HG03066 (cell line): ENCODE data around the gene OTUB1.

Source experiments
- ATAC-seq: cut with Tn5 transposase; IDR thresholded peaks from one replicate; pipeline ENCODE4 v1.9.1; 2021; ENCODE audit warnings: low read depth; ENCODE audit not compliant: unreplicated experiment

OTUB1 gene

GRCh38 chr11:64003807-64004589 lies 17.8 kb downstream of the OTUB1 start:
- no peak for ATAC-seq

- ATAC-seq: no peak
These were observed 18.3 kb downstream of the OTUB1 start for GRCh38 chr11:64004590-64004984.

DNA sequence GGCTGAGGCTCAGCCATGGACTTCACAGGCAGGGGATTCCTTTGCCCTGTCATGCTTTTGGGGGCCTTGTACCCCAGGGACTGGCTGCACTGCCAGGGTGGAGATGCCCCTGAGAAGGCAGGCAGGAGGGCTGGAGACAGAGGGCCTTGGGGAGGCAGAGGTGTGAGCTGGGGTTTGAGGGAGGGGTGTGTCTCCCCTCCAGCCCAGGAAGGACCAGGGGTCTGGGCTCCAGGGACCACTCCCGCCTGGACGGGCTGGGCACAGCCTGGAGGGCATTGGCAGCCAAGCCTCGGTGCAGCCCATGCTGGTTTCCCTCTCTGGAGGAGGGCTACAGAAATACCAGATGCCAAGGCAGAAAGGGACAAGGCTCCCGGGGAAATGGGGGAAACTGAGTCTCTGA lies 19.5 kb downstream of the OTUB1 start:
- ATAC-seq: no peak

DNA sequence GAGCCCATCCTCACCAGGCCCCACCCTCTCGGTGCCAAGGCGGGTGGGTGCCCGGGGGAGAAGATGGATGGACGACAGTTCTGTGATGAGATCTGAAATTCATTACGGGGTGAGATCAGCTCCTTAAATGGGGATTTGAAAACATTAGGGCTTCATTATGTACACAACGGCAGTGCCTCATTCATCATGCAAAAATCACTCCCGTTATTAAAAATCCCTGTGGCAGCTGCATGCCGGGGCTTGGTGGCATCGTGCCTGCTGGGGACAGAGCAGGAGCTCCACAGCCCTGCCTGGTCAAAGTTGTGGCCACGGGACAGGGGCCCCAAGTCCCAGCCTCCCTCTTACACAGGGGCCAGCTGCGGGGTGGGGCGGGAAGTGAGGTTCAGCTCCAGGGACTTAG lies 20.2 kb downstream of the OTUB1 start:
- no peak for ATAC-seq

GRCh38 chr11:64007160-64007628 lies 21.0 kb downstream of the OTUB1 start:
- ATAC-seq: no peak

- no peak for ATAC-seq
These were observed 21.5 kb downstream of the OTUB1 start for GRCh38 chr11:64007629-64008282.

DNA sequence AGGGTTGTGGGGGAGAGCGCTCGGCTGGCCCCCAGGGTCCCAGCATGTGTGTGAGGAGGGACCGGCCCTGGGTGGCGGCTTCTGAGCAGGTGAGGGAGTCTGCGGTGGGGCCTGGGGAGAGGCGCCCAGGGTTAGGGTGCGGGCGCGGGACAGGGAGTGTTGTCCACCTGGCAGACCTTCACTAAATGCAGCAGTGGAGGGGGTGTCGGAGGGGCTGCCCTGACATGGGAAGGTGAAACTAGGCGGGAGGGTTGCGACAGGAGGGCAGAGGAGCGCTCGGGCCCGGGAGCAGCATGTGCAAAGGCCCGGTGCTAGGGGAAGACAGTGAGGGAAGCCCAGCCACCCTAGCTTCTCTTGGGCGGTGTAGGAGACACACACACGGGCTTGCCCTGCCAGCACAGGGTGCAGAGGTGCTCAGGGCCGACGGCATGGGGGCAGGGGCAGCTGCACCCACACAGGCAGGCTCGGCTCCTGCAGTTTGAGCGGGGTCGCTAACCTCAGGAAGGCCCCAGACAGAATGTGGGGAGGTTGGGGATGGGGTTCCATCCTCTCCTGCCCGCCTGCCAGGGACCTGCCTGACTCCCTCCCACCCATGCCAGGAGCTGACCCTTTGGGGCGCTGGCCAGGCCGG lies 22.2 kb downstream of the OTUB1 start:
- no peak for ATAC-seq

- no peak for ATAC-seq
These were observed 22.8 kb downstream of the OTUB1 start for GRCh38 chr11:64008914-64009633.

DNA sequence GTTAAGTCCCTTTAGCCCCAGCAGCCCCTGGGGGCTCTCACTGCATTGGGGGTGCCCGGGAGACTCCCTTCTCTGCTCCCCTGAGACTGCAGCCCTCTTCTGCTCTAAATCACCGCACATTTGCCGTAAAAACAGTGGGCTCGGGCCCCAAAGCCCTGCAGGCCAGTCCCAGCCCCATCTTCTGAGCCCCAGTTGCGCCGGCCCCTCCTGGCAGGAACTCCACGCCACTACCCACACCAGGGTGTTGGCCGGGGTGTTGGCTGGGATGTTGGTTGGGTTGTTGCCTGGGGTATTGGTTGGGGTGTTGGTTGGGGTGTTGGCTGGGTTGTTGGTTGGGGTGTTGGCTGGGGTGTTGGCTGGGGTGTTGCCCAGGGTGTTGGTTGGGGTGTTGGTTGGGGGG lies 23.5 kb downstream of the OTUB1 start:
- ATAC-seq: no peak

DNA sequence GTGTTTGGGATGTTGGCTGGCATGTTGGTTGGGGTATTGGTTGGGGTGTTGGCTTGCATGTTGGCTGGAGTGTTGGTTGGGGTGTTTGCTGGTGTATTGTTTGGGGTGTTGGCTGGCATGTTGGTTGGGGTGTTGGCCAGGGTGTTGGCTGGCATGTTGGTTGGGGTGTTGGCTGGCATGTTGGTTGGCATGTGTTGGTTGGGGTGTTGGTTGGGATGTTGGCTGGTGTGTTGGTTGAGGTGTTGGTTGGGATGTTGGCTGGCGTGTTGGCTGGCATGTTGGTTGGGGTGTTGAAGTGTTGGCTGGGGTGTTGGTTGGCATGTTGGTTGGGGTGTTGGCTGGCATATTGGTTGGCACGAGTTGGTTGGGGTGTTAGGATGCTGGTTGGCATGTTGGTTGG lies 24.5 kb downstream of the OTUB1 start:
- no peak for ATAC-seq

- no peak for ATAC-seq
These were observed 25.1 kb downstream of the OTUB1 start for GRCh38 chr11:64011371-64011770.

GRCh38 chr11:64013141-64013896 lies 27.1 kb downstream of the OTUB1 start:
- ATAC-seq: no peak

DNA sequence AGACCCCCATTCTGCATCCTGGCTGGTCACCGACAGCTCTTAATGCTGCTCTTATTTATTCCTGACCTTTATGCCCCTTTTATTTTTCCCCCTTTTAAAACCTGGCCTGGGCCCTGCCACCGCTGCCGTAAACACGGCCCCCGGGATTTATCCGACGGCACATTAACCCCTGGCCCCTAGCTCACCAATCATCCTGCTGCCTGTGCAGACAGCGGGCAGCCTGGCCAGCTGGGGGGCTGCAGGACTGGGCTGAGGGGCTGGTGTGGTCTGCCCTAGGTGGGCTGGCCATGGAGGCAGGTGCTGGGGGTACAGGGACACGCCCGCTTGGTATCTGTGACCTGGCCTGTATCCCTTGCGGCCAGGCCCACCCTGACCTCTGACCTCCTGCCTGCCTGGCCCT lies 28.1 kb downstream of the OTUB1 start:
- ATAC-seq: no peak

GRCh38 chr11:64015510-64015909 lies 29.3 kb downstream of the OTUB1 start:
- ATAC-seq: no peak

GRCh38 chr11:64015935-64016845 lies 30.0 kb downstream of the OTUB1 start:
- no peak for ATAC-seq

DNA sequence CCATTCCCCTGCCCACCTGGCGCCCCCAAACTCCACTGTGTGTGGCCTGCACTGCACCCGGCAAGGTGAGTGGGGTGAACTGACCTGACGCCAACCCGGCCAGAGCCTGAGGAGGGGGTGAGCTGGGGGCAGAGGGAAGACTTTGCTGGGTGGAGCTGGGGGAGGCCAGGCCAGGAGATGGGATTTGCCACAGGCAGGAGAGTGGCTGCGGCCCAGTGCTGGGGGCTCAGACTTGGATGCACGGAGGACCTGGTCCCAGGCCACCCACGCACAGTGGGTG lies 31.6 kb downstream of the OTUB1 start:
- no peak for ATAC-seq

DNA sequence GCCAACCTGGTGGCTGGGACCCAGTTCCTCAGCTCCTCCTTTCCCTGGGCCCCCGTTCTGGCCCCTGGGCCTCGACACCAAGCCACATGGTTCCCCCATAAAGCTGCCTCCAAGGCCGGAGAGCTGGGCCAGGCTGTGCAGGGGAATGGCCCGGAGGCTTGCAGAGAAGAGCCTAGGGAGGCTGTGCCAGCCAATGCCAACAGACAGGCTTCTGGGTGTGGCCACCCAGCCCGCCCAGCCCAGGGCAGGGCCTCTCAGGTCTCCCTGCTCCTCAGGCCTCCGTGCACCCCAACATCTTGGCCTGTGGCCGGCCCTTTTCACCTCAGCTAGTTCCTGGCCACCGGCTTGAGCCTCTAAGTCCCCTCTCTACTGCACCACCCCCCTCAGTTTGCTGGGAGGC lies 32.1 kb downstream of the OTUB1 start:
- ATAC-seq: no peak

DNA sequence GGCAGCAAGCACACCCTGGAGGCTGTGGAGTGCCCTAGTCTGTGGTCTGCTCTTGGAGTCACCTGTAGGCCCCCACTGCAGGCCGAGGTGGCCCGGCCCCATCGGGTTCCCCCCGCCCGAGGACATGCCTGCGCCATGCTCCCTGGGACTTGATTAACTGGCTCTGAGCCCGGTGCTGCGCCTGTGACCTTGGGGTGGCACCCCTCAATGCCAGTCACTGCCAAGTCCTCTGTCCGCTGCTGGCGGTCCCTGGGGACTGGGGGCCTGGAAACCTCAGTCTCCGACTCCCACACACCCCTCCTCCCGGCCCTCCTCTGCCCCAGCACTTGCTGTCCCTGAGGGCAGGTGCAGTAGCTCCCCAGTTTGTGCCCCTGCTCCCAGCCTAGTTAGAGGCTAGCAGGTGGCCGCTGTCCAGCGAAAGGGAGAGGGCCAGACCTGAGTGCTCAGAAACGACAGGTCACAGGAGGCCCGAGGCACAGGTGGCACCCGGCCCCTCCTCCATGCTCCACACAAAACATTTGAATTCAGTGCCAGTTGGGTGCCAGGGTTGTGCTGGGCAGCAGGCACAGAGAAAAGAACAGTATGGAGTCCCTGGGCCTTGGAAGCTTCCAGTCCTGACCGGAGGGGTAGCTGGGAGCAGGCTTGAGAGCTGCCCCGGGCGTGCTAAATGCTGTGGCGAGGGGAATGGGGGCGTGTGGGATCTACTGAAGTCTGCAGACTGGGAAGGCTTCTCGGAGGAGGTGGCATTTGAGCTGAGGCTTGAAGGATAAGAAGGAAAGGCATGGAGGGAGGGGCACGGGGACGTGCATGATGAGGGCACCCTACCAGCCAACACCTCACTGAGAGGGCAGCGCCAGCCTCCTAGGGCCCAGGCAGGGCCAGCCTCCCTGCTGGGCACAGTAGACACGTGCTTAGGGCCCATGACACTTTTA lies 33.1 kb downstream of the OTUB1 start:
- ATAC-seq: no peak
